WTC11 (cell line): ENCODE measurements around the gene INTS2. TPM values are rescaled to one million over a fixed set of nuclear protein-coding genes. Genes with fewer than 3 reads are reported as not detected.

ENCODE experiments used
- ATAC-seq: fragments of 200-7000 bp; cut with Tn5 transposase; 2 replicates; pipeline ENCODE4 v1.10.0; 2021; ENCODE audit warnings: mild to moderate bottlenecking, moderate library complexity
- CTCF ChIA-PET: fragments of 300-600 bp; sonication (Branson Sonifier 250); formaldehyde crosslinking; loops from one replicate; lab custom pipeline; 2021; ENCODE audit warnings: antibody characterized with exemption; lab: Charles Lee
- POLR2A ChIA-PET: fragments of 350-600 bp; sonication (Branson Sonifier 250); formaldehyde crosslinking; loops from one replicate; lab custom pipeline; 2021; ENCODE audit warnings: antibody characterized with exemption; lab: Charles Lee
- DNase-seq: peaks from one replicate; pipeline ENCODE4 v3.0.0; 2021; ENCODE audit warnings: low spot score
- H3K27ac Mint-ChIP-seq: 2 replicates; pipeline ENCODE4 v1.8.0; 2021; ENCODE audit warnings: mixed read lengths
- H3K27me3 Mint-ChIP-seq: 2 replicates; pipeline ENCODE4 v1.8.0; 2021; ENCODE audit warnings: low read depth, mild to moderate bottlenecking, moderate library complexity, mixed read lengths
- H3K36me3 Mint-ChIP-seq: 2 replicates; pipeline ENCODE4 v1.8.0; 2021; ENCODE audit warnings: mixed read lengths
- H3K4me1 Mint-ChIP-seq: 2 replicates; pipeline ENCODE4 v1.8.0; 2022; ENCODE audit warnings: mixed read lengths
- H3K4me3 Mint-ChIP-seq: 2 replicates; pipeline ENCODE4 v1.8.0; 2021; ENCODE audit warnings: mild to moderate bottlenecking, moderate library complexity, mixed read lengths
- H3K9me3 Mint-ChIP-seq: 2 replicates; pipeline ENCODE4 v1.8.0; 2021; ENCODE audit warnings: mixed read lengths
- AR ChIP-seq: fragments of 250-450 bp; sonication (Bioruptor Pico); IDR thresholded peaks from 2 replicates; pipeline ENCODE4 v1.9.0; 2021; ENCODE audit warnings: mild to moderate bottlenecking
- FOXK1 ChIP-seq: sonication (generic); formaldehyde crosslinking; IDR thresholded peaks from 2 replicates; pipeline ENCODE4 v1.8.0; 2022; ENCODE audit warnings: mild to moderate bottlenecking, moderate library complexity, missing genetic modification reagents
- GABPB1 ChIP-seq: sonication (generic); formaldehyde crosslinking; IDR thresholded peaks from 2 replicates; pipeline ENCODE4 v1.8.1; 2023; ENCODE audit warnings: mild to moderate bottlenecking, missing genetic modification reagents
- KAT7 ChIP-seq: sonication (generic); formaldehyde crosslinking; IDR thresholded peaks from 2 replicates; pipeline ENCODE4 v1.8.1; 2023; ENCODE audit warnings: missing genetic modification reagents, mild to moderate bottlenecking, borderline replicate concordance
- NFATC4 ChIP-seq: fragments of 250-450 bp; sonication (Bioruptor Pico); IDR thresholded peaks from 2 replicates; pipeline ENCODE4 v1.9.0; 2021; ENCODE audit warnings: mild to moderate bottlenecking
- PRRX2 ChIP-seq: fragments of 250-450 bp; sonication (Bioruptor Pico); IDR thresholded peaks from 2 replicates; pipeline ENCODE4 v1.8.0; 2021; ENCODE audit warnings: mild to moderate bottlenecking
- RELA ChIP-seq: sonication (generic); formaldehyde crosslinking; IDR thresholded peaks from 2 replicates; pipeline ENCODE4 v1.8.1; 2022; ENCODE audit warnings: missing genetic modification reagents, mild to moderate bottlenecking, borderline replicate concordance
- RORB ChIP-seq: fragments of 250-450 bp; sonication (Bioruptor Pico); IDR thresholded peaks from 2 replicates; pipeline ENCODE4 v1.9.0; 2021; ENCODE audit warnings: mild to moderate bottlenecking
- SP1 ChIP-seq: sonication (generic); formaldehyde crosslinking; conservative IDR thresholded peaks from 2 replicates; pipeline ENCODE4 v1.8.1; 2022; ENCODE audit warnings: missing genetic modification reagents
- TEAD4 ChIP-seq: sonication (generic); formaldehyde crosslinking; IDR thresholded peaks from 2 replicates; pipeline ENCODE4 v1.8.0; 2022; ENCODE audit warnings: mild to moderate bottlenecking, missing genetic modification reagents
- TP53 ChIP-seq: sonication (generic); formaldehyde crosslinking; IDR thresholded peaks from 2 replicates; pipeline ENCODE4 v1.8.1; 2023; ENCODE audit warnings: mild to moderate bottlenecking, missing genetic modification reagents
- ZNF121 ChIP-seq: sonication (generic); formaldehyde crosslinking; IDR thresholded peaks from 2 replicates; pipeline ENCODE4 v1.8.0; 2023; ENCODE audit warnings: missing genetic modification reagents
- total RNA-seq: library from RNA; stranded (reverse); gene quantifications from 3 replicates; pipeline ENCODE4 v1.2.3, GENCODE V29; 2021
- TF ChIP-seq, protein P1 (sequence below): fragments of 250-450 bp; sonication (Bioruptor Pico); IDR thresholded peaks from 2 replicates; pipeline ENCODE4 v2.1.2; 2022; ENCODE audit warnings: mild to moderate bottlenecking, moderate library complexity
- TF ChIP-seq, protein P2 (sequence below): sonication (generic); formaldehyde crosslinking; conservative IDR thresholded peaks from 2 replicates; pipeline ENCODE4 v1.8.1; 2023; ENCODE audit warnings: mild to moderate bottlenecking, low read depth, missing genetic modification reagents, moderate library complexity
- TF ChIP-seq, protein P3 (sequence below): fragments of 250-450 bp; sonication (Bioruptor Pico); IDR thresholded peaks from 2 replicates; pipeline ENCODE4 v1.9.0; 2021; ENCODE audit warnings: mild to moderate bottlenecking, borderline replicate concordance
- TF ChIP-seq, protein P4 (sequence below): sonication (generic); formaldehyde crosslinking; conservative IDR thresholded peaks from 2 replicates; pipeline ENCODE4 v1.8.1; 2022; ENCODE audit warnings: mild to moderate bottlenecking, missing genetic modification reagents

Gene INTS2
- total RNA-seq, 1 experiment from 2014 or later, result 24.9 TPM

DNA sequence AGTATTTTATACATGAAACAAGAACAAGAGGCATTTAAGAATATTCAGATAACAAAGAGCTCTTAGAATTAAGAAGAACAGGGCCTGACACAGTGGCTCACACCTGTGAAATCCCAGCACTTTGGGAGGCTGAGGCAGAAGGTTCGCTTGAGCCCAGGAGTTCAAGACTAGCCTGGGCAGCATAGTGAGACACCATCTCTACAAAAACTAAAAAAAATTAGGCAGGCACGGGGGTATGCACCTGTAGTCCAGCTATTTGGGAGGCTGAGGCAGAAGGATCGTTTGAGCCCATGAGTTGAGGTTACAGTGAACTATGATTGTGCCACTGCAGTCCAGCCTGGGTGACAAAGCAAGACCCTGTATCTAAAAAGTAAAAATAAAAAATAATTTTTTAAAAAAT lies 52.0 kb downstream of the INTS2 start:
- ATAC-seq, result no peak
- POLR2A ChIA-PET, result interaction anchor here (1.4 kb wide), 1 partner anchor 13 kb away, joined by 4 read pairs; no protein-coding TSS in a partner anchor
- 0 out of 2 replicates have a peak, but pooled peaks have one; percentile 23 for TF ChIP-seq ZNF121 (CRISPR knock-in tag)
- TF ChIP-seq, protein P1, sequence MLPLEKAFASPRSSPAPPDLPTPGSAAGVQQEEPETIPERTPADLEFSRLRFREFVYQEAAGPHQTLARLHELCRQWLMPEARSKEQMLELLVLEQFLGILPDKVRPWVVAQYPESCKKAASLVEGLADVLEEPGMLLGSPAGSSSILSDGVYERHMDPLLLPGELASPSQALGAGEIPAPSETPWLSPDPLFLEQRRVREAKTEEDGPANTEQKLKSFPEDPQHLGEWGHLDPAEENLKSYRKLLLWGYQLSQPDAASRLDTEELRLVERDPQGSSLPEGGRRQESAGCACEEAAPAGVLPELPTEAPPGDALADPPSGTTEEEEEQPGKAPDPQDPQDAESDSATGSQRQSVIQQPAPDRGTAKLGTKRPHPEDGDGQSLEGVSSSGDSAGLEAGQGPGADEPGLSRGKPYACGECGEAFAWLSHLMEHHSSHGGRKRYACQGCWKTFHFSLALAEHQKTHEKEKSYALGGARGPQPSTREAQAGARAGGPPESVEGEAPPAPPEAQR (CRISPR knock-in tag), result no peak
- TF ChIP-seq, all 79 proteins: peak for 1
- Mint-ChIP-seq H3K4me1 (no peaks in the 10 kb centered on the region), H3K9me3 (no peaks in the 10 kb centered on the region), H3K27me3 (no peaks in the 10 kb centered on the region), H3K27ac (no peak overlapping the region), H3K4me3 (no peak overlapping the region), H3K36me3 (peaks cover 20% of the 10 kb centered on the region)
- no peak for DNase-seq
- CTCF ChIA-PET, result no interaction called here

- no peaks in the 10 kb centered on the region for H3K27me3 Mint-ChIP-seq
- TF ChIP-seq, protein P2, sequence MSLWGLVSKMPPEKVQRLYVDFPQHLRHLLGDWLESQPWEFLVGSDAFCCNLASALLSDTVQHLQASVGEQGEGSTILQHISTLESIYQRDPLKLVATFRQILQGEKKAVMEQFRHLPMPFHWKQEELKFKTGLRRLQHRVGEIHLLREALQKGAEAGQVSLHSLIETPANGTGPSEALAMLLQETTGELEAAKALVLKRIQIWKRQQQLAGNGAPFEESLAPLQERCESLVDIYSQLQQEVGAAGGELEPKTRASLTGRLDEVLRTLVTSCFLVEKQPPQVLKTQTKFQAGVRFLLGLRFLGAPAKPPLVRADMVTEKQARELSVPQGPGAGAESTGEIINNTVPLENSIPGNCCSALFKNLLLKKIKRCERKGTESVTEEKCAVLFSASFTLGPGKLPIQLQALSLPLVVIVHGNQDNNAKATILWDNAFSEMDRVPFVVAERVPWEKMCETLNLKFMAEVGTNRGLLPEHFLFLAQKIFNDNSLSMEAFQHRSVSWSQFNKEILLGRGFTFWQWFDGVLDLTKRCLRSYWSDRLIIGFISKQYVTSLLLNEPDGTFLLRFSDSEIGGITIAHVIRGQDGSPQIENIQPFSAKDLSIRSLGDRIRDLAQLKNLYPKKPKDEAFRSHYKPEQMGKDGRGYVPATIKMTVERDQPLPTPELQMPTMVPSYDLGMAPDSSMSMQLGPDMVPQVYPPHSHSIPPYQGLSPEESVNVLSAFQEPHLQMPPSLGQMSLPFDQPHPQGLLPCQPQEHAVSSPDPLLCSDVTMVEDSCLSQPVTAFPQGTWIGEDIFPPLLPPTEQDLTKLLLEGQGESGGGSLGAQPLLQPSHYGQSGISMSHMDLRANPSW (CRISPR knock-in tag), result no peak
- TF ChIP-seq NFATC4 (CRISPR knock-in tag), result no peak
- no peak for TF ChIP-seq SP1
- TF ChIP-seq RORB, result no peak
- no peak for TF ChIP-seq PRRX2 (CRISPR knock-in tag)
- TF ChIP-seq, all 79 proteins: peak for 0
- Mint-ChIP-seq H3K36me3 (peaks cover 20% of the 10 kb centered on the region), H3K4me1 (no peaks in the 10 kb centered on the region), H3K27ac (no peak overlapping the region), H3K9me3 (no peaks in the 10 kb centered on the region), H3K4me3 (no peak overlapping the region)
- CTCF ChIA-PET, result no interaction called here
- DNase-seq (no peak), ATAC-seq (no peak)
- POLR2A ChIA-PET, result no interaction called here
These were observed 52.5 kb downstream of the INTS2 start for GRCh38 chr17:61875285-61875684.

GRCh38 chr17:61874075-61874474 lies 53.7 kb downstream of the INTS2 start:
- Mint-ChIP-seq H3K4me1 (no peaks in the 10 kb centered on the region), H3K36me3 (peaks cover 25% of the 10 kb centered on the region), H3K27ac (no peak overlapping the region), H3K4me3 (no peak overlapping the region), H3K9me3 (no peaks in the 10 kb centered on the region), H3K27me3 (no peaks in the 10 kb centered on the region)
- DNase-seq (no peak), ATAC-seq (no peak)
- ChIA-PET CTCF (no interaction called here), POLR2A (no interaction called here)
- TF ChIP-seq, protein P3, sequence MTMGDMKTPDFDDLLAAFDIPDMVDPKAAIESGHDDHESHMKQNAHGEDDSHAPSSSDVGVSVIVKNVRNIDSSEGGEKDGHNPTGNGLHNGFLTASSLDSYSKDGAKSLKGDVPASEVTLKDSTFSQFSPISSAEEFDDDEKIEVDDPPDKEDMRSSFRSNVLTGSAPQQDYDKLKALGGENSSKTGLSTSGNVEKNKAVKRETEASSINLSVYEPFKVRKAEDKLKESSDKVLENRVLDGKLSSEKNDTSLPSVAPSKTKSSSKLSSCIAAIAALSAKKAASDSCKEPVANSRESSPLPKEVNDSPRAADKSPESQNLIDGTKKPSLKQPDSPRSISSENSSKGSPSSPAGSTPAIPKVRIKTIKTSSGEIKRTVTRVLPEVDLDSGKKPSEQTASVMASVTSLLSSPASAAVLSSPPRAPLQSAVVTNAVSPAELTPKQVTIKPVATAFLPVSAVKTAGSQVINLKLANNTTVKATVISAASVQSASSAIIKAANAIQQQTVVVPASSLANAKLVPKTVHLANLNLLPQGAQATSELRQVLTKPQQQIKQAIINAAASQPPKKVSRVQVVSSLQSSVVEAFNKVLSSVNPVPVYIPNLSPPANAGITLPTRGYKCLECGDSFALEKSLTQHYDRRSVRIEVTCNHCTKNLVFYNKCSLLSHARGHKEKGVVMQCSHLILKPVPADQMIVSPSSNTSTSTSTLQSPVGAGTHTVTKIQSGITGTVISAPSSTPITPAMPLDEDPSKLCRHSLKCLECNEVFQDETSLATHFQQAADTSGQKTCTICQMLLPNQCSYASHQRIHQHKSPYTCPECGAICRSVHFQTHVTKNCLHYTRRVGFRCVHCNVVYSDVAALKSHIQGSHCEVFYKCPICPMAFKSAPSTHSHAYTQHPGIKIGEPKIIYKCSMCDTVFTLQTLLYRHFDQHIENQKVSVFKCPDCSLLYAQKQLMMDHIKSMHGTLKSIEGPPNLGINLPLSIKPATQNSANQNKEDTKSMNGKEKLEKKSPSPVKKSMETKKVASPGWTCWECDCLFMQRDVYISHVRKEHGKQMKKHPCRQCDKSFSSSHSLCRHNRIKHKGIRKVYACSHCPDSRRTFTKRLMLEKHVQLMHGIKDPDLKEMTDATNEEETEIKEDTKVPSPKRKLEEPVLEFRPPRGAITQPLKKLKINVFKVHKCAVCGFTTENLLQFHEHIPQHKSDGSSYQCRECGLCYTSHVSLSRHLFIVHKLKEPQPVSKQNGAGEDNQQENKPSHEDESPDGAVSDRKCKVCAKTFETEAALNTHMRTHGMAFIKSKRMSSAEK (CRISPR knock-in tag), result no peak
- TF ChIP-seq TP53 (CRISPR knock-in tag), result no peak
- no peak for TF ChIP-seq FOXK1
- no peak for TF ChIP-seq RELA (CRISPR knock-in tag)
- TF ChIP-seq, protein P4, sequence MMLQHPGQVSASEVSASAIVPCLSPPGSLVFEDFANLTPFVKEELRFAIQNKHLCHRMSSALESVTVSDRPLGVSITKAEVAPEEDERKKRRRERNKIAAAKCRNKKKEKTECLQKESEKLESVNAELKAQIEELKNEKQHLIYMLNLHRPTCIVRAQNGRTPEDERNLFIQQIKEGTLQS (CRISPR knock-in tag), result no peak
- no peak for TF ChIP-seq GABPB1 (CRISPR knock-in tag)
- no peak for TF ChIP-seq TEAD4 (CRISPR knock-in tag)
- TF ChIP-seq, protein P2 (CRISPR knock-in tag), result no peak
- TF ChIP-seq RORB, result no peak
- TF ChIP-seq AR, result no peak
- no peak for TF ChIP-seq KAT7 (CRISPR knock-in tag)
